GM20431 (cell line): ENCODE results near the gene FAM131B.

Experiments
- in situ Hi-C: fragments of 300-500 bp; cut with MseI, MboI; formaldehyde crosslinking; loops from one replicate; pipeline ENCODE4 v1.15.0; 2020; ENCODE audit warnings: low sequenced_read_pairs; ENCODE audit not compliant: unreplicated experiment

FAM131B gene

GRCh38 chr7:143331179-143331801, 31.2 kb downstream of the FAM131B start:
- in situ Hi-C loops = no loop called here

- in situ Hi-C loops = no loop called here
These were observed 32.9 kb downstream of the FAM131B start for GRCh38 chr7:143329471-143330170.

GRCh38 chr7:143327903-143328302, 34.6 kb downstream of the FAM131B start:
- in situ Hi-C loops = no loop called here

- in situ Hi-C loops = no loop called here
These were observed 37.3 kb downstream of the FAM131B start for GRCh38 chr7:143325240-143325639.

GRCh38 chr7:143323653-143324052, 38.9 kb downstream of the FAM131B start:
- in situ Hi-C loops = no loop called here

GRCh38 chr7:143322760-143323633, 39.5 kb downstream of the FAM131B start:
- in situ Hi-C loops = no loop called here

GRCh38 chr7:143321734-143322133, 40.8 kb downstream of the FAM131B start:
- in situ Hi-C loops = no loop called here

- in situ Hi-C loops = no loop called here
These were observed 41.3 kb downstream of the FAM131B start for GRCh38 chr7:143321242-143321641.

- in situ Hi-C loops = no loop called here
These were observed 41.9 kb downstream of the FAM131B start for GRCh38 chr7:143320620-143321019.

GRCh38 chr7:143318661-143319060, 43.9 kb downstream of the FAM131B start:
- in situ Hi-C loops = no loop called here

GRCh38 chr7:143316492-143316891, 46.0 kb downstream of the FAM131B start:
- in situ Hi-C loops = no loop called here

GRCh38 chr7:143315776-143316175, 46.7 kb downstream of the FAM131B start, which contains the start of gene CLCN1:
Gene CLCN1 (plus strand): TSS chr7:143316111. CDS start chr7:143316213, 102 bp downstream.
- in situ Hi-C loops = no loop called here

GRCh38 chr7:143314127-143314526, 48.4 kb downstream of the FAM131B start:
- in situ Hi-C loops = no loop called here

- in situ Hi-C loops = no loop called here
These were observed 53.9 kb downstream of the FAM131B start for GRCh38 chr7:143308632-143309031.

- in situ Hi-C loops = no loop called here
These were observed 57.0 kb downstream of the FAM131B start for GRCh38 chr7:143305423-143306070.

GRCh38 chr7:143304938-143305337, 57.6 kb downstream of the FAM131B start:
- in situ Hi-C loops = no loop called here

GRCh38 chr7:143303733-143304132, 58.8 kb downstream of the FAM131B start:
- in situ Hi-C loops = no loop called here
